Epithelial cell of esophagus (primary cell): ENCODE measurements around the gene RIOX2.
"Not testable (repeated sequence)": the region's sequence is repeated elsewhere in the genome, so short reads cannot be mapped to it uniquely, and the experiment has no call there.

Source experiments
- DNase-seq: peaks from one replicate; pipeline ENCODE4 v3.0.0; 2010; ENCODE audit warnings: low read depth
- H3K4me3 ChIP-seq: 2 replicates; pipeline ENCODE4 v1.5.1; 2011; ENCODE audit warnings: mild to moderate bottlenecking, low read length, control low read depth
- TF ChIP-seq, protein P1 (sequence below): IDR thresholded peaks from 2 replicates; pipeline ENCODE4 v1.5.1; 2011; ENCODE audit warnings: low read depth, mild to moderate bottlenecking, low read length, control low read depth, inconsistent platforms; ENCODE audit not compliant: insufficient read depth; ENCODE audit errors: missing control alignments

The RIOX2 gene

DNA sequence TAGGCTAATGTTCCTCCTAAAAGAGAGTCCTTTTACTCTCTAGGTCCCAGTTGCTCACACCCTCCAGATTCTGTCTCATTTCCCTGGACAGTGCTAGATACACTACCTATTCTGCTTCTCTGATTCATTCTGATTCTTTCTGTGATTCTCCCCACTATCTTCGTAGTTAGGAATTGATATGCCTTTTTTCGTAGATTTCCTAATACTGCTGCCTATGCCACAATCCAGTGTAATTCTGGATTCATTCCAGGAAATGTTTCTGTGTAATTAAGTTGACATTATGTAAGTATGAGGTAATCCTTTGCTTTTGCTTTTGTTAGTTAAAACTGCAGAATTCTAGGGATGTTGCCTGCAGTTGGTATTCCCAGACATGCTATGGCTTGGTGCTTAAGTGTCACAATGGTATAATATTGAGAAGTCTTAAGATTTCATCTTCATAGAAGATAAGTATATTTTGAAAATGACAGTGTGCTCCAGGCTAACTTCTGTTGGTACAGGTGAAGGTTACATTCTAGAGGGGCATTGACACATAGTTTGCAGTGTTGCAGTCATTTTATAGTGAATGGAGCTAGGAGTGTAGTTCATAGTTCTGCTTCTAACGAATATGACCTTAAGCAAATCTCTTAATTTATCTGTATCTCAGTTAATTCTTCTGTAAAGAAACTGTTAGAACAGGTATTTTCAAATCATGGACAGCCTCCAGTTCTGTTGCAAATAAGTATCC, 54.3 kb downstream of the RIOX2 start:
- TF ChIP-seq, protein P1, sequence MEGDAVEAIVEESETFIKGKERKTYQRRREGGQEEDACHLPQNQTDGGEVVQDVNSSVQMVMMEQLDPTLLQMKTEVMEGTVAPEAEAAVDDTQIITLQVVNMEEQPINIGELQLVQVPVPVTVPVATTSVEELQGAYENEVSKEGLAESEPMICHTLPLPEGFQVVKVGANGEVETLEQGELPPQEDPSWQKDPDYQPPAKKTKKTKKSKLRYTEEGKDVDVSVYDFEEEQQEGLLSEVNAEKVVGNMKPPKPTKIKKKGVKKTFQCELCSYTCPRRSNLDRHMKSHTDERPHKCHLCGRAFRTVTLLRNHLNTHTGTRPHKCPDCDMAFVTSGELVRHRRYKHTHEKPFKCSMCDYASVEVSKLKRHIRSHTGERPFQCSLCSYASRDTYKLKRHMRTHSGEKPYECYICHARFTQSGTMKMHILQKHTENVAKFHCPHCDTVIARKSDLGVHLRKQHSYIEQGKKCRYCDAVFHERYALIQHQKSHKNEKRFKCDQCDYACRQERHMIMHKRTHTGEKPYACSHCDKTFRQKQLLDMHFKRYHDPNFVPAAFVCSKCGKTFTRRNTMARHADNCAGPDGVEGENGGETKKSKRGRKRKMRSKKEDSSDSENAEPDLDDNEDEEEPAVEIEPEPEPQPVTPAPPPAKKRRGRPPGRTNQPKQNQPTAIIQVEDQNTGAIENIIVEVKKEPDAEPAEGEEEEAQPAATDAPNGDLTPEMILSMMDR = no peak
- DNase-seq = peak; percentile 83

DNA sequence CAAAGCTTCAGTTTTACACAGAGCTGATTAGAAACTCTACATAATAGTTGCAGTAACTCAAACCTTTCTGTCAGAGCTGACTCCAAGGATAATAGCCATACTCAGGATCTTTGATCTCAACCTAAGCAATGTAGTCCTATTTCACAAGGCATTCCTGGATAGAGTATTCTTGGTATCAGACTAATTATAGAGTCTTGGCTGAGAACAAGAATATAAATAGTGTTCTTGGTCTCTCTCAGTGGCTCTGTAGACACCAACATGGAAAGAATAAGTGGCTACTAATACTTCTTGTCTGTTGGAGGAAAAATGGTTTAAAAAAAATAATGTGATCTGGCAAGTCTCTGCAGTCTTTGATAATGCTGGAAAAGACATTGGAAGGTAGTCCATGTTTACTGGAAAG, 55.7 kb downstream of the RIOX2 start:
- TF ChIP-seq, protein P1 = no peak
- no peak for DNase-seq

More for the DNA sequence above, 54.3 kb downstream of the RIOX2 start:
- H3K4me3 ChIP-seq = no peak overlapping the region

DNA sequence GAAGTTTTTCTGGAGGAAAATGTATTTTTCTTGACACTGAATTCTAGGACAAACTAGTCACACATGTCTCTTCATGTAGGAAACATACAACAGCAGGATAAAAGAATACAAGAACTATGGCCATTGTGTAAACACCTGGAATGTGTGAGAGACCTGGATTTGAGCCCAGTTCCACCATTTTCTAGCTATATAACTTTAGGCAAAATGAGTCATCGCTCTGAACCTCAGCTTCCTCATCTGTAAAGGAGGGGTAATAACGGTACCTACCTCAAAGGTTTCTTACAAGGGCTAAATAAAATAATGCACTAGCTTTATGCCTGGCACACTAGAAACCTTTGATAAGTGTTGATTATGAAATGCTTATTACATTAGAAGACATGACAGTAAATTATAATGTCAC, 57.8 kb downstream of the RIOX2 start:
- no peak overlapping the region for H3K4me3 ChIP-seq
- peak; percentile 94 for DNase-seq
- TF ChIP-seq, protein P1 = no peak

More for the DNA sequence above, 55.7 kb downstream of the RIOX2 start:
- H3K4me3 ChIP-seq = no peak overlapping the region

DNA sequence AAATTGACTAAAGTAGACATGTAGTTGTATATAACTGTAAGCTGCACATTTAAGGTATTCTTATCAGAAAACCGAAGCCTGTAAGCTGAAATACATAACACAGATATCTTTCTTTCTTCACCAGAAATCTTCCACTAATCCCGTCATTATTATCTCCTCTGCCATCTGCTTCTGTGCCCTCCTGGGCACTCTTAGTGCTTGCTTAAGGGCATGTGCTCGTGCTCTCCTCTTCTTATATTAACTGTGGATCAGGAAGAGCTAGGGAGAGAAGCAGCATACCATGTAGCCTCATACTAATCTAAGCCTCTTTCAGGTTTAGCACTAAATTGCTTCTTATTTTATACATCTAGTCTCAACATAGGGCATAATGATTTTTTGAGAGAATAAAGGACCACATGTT, 60.8 kb downstream of the RIOX2 start:
- TF ChIP-seq, protein P1 = no peak
- no peak overlapping the region for H3K4me3 ChIP-seq
- DNase-seq = no peak

DNA sequence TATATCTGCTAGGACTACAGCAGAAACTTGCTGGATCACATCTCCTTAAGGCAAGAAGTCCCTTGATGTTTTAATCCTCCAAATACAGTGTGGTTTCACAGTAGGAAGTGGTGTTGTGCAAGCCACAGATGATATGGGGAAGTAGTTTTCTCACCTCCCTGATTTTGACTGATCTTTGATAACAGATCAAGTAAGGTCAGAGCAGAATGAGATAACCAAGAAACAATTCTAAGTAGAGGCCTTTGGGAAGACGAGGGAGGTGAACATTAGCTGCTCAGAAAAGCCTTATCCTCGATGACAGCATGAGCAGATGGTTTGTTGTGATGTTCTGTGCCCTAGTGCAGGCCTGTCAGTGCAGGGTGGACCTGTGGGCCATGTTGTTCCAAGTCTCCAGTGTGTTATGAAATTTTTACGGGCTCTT, 61.3 kb downstream of the RIOX2 start:
- DNase-seq = peak; percentile 31
- H3K4me3 ChIP-seq = no peak overlapping the region

DNA sequence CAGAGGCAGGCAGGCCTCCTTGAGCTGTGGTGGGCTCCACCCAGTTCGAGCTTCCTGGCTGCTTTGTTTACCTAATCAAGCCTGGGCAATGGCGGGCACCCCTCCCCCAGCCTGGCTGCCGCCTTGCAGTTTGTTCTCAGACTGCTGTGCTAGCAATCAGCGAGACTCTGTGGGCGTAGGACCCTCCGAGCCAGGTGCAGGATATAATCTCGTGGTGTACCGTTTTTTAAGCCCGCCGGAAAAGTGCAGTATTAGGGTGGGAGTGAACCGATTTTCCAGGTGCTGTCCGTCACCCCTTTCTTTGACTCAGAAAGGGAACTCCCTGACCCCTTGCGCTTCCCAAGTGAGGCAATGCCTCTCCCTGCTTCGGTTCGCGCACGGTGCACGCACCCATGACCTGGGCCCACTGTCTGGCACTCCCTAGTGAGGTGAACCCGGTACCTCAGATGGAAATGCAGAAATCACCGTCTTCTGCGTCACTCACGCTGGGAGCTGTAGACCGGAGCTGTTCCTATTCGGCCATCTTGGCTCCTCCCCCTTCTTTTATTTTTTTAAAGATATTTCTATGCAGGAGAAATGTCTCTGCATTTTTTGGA, 61.9 kb downstream of the RIOX2 start:
- not testable (repeated sequence) for DNase-seq, H3K4me3 ChIP-seq

More for the DNA sequence above, 61.3 kb downstream of the RIOX2 start:
- TF ChIP-seq, protein P1 = no peak

DNA sequence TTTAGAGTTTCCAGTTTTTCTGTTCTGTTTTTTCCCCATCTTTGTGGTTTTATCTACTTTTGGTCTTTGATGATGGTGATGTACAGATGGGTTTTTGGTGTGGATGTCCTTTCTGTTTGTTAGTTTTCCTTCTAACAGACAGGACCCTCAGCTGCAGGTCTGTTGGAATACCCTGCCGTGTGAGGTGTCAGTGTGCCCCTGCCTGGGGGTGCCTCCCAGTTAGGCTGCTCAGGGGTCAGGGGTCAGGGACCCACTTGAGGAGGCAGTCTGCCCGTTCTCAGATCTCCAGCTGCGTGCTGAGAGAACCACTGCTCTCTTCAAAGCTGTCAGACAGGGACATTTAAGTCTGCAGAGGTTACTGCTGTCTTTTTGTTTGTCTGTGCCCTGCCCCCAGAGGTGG, 62.4 kb downstream of the RIOX2 start:
- DNase-seq, H3K4me3 ChIP-seq: not testable (repeated sequence)

DNA sequence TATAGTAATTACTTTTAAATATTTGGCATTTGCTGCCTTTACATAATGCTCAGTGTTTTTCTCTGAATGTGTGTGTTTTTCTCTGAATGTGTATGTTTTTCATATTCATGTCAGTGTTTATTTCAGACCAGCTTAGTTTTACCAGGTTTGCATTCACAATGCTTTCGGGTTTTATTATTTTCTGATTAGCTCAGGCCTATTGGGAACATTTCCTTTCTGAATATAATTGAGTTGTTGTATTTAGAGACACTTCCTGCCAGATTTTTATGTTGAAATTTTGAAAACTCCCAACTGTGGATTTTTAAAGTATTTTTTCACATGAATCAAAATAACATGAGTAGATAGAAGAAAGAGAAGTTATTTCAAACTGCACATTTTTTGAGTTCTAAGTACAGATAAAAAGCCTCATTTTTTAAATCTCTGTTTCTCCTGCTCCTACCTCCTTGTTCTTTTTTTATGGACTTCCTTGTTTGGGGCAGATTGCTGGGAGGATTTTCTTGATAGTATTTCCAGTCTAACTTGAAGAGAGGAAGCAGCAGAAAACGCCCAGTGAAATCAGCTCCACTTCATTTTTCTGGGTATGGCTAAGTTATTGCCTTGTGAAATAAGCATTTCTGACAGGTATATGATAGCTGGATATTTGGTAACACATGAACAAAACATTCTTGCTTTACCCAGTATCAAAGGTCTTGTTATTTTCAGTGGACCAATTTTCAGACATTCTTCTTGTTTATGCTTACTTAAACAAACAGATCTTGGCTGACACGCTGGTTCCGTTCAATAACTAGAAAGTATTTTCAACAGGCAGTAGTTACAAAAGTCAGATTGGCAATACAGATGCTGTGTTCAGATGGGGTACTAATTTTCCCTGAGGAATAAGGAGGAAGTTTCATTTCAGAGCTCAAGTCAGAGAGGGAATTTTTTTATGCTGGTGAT, 70.7 kb downstream of the RIOX2 start:
- no peak overlapping the region for H3K4me3 ChIP-seq
- TF ChIP-seq, protein P1 = no peak
- DNase-seq = peak; percentile 64
